ENCODE data around the gene MESD. TPM values are rescaled to one million over a fixed set of nuclear protein-coding genes. Genes with fewer than 3 reads are reported as not detected.

Gene MESD
- polyA plus RNA-seq, 1 of the 3 experiments (the other 2 are of a cell fraction) = 15.2 TPM

DNA sequence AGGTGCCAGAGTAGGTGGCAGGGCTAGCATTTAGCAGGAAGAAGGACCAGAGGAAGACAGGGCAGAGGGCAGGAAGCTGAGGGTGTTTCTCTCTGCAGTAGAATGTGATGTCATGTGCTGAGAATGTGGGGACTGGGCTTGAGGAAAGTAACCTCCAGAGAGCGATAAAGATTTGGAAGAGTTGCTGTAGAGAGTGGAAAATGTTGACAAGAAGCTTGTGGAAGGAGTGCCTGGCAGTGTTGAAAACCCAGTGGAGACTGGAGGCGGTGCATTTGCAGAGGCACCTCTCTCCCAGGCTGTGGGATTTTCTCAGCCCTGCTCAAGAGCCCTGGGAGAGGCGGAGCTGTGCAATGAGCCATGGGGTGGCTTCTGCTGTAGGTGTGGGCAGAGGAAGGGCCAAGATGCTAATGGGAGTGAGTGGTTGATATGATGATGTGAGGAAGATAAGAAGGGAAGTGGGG lies 54.8 kb downstream of the MESD start:
- TF ChIP-seq, protein P1, sequence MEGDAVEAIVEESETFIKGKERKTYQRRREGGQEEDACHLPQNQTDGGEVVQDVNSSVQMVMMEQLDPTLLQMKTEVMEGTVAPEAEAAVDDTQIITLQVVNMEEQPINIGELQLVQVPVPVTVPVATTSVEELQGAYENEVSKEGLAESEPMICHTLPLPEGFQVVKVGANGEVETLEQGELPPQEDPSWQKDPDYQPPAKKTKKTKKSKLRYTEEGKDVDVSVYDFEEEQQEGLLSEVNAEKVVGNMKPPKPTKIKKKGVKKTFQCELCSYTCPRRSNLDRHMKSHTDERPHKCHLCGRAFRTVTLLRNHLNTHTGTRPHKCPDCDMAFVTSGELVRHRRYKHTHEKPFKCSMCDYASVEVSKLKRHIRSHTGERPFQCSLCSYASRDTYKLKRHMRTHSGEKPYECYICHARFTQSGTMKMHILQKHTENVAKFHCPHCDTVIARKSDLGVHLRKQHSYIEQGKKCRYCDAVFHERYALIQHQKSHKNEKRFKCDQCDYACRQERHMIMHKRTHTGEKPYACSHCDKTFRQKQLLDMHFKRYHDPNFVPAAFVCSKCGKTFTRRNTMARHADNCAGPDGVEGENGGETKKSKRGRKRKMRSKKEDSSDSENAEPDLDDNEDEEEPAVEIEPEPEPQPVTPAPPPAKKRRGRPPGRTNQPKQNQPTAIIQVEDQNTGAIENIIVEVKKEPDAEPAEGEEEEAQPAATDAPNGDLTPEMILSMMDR (IDR thresholded peaks at IDR 0.05) = no peak
- TF ChIP-seq RCOR1 (IDR thresholded peaks at IDR 0.05; ENCODE audit: low read length) = no peak
- TF ChIP-seq GATA2 (CRISPR knock-in tag; IDR thresholded peaks at IDR 0.05) = no peak
- no peak for TF ChIP-seq JUND (IDR thresholded peaks at IDR 0.05)
- Histone ChIP-seq H3K79me2 (ENCODE audit: insufficient read depth) (no peaks in the 10 kb centered on the region), H3K9me3 (no peaks in the 10 kb centered on the region), H3F3A (replicated peaks; ENCODE audit: insufficient read depth) (no peaks in the 10 kb centered on the region), H3K4me1 (ENCODE audit: control insufficient read depth in 1 of 2, insufficient read depth in 2 of 2, low read depth in 1 of 2, low read length in 1 of 2) (peaks cover 0 to under 1% of the 10 kb centered on the region in 2 experiments; a peak in 1 of 4 replicates), H3K9me2 (no peaks in the 10 kb centered on the region), H3K27ac (ENCODE audit: low read depth in 2 of 2, low read length in 1 of 2) (no peak overlapping the region), H3K27me3 (ENCODE audit: insufficient read depth) (no peaks in the 10 kb centered on the region), H3K9ac (no peak overlapping the region), H3K4me3 (ENCODE audit: low read depth in 2 of 2, low read length in 1 of 2) (no peak overlapping the region), H3K36me3 (replicated peaks in 1 of 2; ENCODE audit: control insufficient read depth in 1 of 2, insufficient read depth in 2 of 2, low read length in 1 of 2) (peaks cover 0 to 39% of the 10 kb centered on the region in 2 experiments), H4K20me1 (ENCODE audit: insufficient read depth) (no peaks in the 10 kb centered on the region), H3K4me2 (no peak overlapping the region), H2AFZ (ENCODE audit: low read depth) (no peak overlapping the region)
- WGBS (ENCODE audit: low lambda C conversion rate) = 94% methylated on average over 3 of the region's 3 CpGs
- no peak for DNase-seq
- ChIA-PET CTCF (interaction anchor here (0.9 to 1.5 kb wide), 4 partner anchors 34 to 367 kb away, joined by 3 to 6 read pairs (median 4); partner anchors contain the start of gene CEMIP), POLR2A (interaction anchor here (0.6 to 0.7 kb wide), 2 partner anchors 103 to 1576 kb away, joined by 3 to 6 read pairs; no protein-coding TSS in a partner anchor)

DNA sequence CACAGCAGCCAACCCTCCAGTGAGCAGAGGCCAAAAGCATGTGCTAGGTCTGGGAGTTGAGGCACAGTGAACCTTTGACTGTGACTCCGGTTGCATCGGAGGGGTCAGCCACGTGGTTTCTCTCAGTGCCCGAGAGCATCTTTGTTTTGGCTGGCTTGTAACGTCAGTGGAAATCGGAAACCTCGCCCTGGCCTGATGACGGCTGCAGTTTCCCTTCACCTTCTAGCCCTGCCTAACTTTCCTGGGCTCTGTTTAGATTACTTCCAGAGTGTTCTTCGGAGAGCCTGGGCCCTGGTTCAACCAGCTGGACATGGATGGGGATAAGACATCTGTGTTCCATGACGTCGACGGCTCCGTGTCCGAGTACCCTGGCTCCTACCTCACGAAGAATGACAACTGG lies 56.6 kb downstream of the MESD start:
- Histone ChIP-seq H2AFZ (ENCODE audit: low read depth) (no peak overlapping the region), H3K9me2 (no peaks in the 10 kb centered on the region), H3K9ac (no peak overlapping the region), H3K27ac (ENCODE audit: low read depth in 2 of 2, low read length in 1 of 2) (no peak overlapping the region), H3K27me3 (ENCODE audit: insufficient read depth) (no peaks in the 10 kb centered on the region), H3K4me2 (no peak overlapping the region), H3K4me3 (ENCODE audit: low read depth in 2 of 2, low read length in 1 of 2) (no peak overlapping the region), H3K9me3 (no peaks in the 10 kb centered on the region), H3K4me1 (ENCODE audit: control insufficient read depth in 1 of 2, insufficient read depth in 2 of 2, low read depth in 1 of 2, low read length in 1 of 2) (peaks cover 0 to 3% of the 10 kb centered on the region in 2 experiments; a peak in 1 of 4 replicates), H3K79me2 (ENCODE audit: insufficient read depth) (no peaks in the 10 kb centered on the region), H3K36me3 (replicated peaks in 1 of 2; ENCODE audit: control insufficient read depth in 1 of 2, insufficient read depth in 2 of 2, low read length in 1 of 2) (peaks cover 0 to 34% of the 10 kb centered on the region in 2 experiments), H3F3A (replicated peaks; ENCODE audit: insufficient read depth) (no peaks in the 10 kb centered on the region), H4K20me1 (ENCODE audit: insufficient read depth) (no peaks in the 10 kb centered on the region)
- CTCF ChIA-PET = no interaction called here
- TF ChIP-seq, protein P2, sequence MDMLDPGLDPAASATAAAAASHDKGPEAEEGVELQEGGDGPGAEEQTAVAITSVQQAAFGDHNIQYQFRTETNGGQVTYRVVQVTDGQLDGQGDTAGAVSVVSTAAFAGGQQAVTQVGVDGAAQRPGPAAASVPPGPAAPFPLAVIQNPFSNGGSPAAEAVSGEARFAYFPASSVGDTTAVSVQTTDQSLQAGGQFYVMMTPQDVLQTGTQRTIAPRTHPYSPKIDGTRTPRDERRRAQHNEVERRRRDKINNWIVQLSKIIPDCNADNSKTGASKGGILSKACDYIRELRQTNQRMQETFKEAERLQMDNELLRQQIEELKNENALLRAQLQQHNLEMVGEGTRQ (IDR thresholded peaks at IDR 0.05; ENCODE audit: borderline replicate concordance, low read depth, low read length) = no peak
- TF ChIP-seq YY1 (IDR thresholded peaks at IDR 0.05; ENCODE audit: low read depth) = no peak
- no peak for DNase-seq
- POLR2A ChIA-PET = no interaction called here
- 94% methylated on average over 15 of the region's 15 CpGs for WGBS (ENCODE audit: low lambda C conversion rate)

DNA sequence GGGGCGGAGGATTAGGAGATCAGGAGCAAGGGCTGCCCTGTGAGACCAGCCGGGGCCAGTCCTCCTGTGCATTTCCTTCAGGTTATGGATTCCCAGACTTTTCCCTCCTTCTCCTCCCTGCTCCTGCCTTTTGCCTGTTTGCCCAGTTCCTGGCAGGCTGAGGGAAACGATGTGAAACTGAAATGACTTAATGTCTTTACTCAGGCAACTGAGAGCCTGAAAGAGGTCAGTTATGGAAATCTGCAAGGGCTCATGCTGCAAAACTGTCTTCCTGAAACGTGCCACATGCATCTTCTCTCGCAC lies 57.2 kb downstream of the MESD start:
- Histone ChIP-seq H3K9ac (no peak overlapping the region), H3K9me2 (no peaks in the 10 kb centered on the region), H3K4me1 (ENCODE audit: control insufficient read depth in 1 of 2, insufficient read depth in 2 of 2, low read depth in 1 of 2, low read length in 1 of 2) (peaks cover 0 to 3% of the 10 kb centered on the region in 2 experiments; a peak in 1 of 4 replicates), H3K27ac (ENCODE audit: low read depth in 2 of 2, low read length in 1 of 2) (no peak overlapping the region), H3K4me2 (no peak overlapping the region), H3K4me3 (ENCODE audit: low read depth in 2 of 2, low read length in 1 of 2) (no peak overlapping the region), H2AFZ (ENCODE audit: low read depth) (no peak overlapping the region), H3K36me3 (replicated peaks in 1 of 2; ENCODE audit: control insufficient read depth in 1 of 2, insufficient read depth in 2 of 2, low read length in 1 of 2) (peaks cover 0 to 29% of the 10 kb centered on the region in 2 experiments), H4K20me1 (ENCODE audit: insufficient read depth) (no peaks in the 10 kb centered on the region), H3F3A (replicated peaks; ENCODE audit: insufficient read depth) (no peaks in the 10 kb centered on the region), H3K9me3 (no peaks in the 10 kb centered on the region), H3K79me2 (ENCODE audit: insufficient read depth) (no peaks in the 10 kb centered on the region), H3K27me3 (ENCODE audit: insufficient read depth) (no peaks in the 10 kb centered on the region)
- 88% methylated on average over 5 of the region's 5 CpGs for WGBS (ENCODE audit: low lambda C conversion rate)
- TF ChIP-seq RAD21 (IDR thresholded peaks at IDR 0.05; ENCODE audit: low read length) = no peak
- TF ChIP-seq, protein P1 (IDR thresholded peaks at IDR 0.05) = no peak
- TF ChIP-seq SIN3A (IDR thresholded peaks at IDR 0.05; ENCODE audit: borderline replicate concordance, low read depth, low read length) = no peak
- TF ChIP-seq, protein P2 (IDR thresholded peaks at IDR 0.05; ENCODE audit: borderline replicate concordance, low read depth, low read length) = no peak
- no peak for TF ChIP-seq GATA2 (CRISPR knock-in tag; IDR thresholded peaks at IDR 0.05)
- TF ChIP-seq, protein P3, sequence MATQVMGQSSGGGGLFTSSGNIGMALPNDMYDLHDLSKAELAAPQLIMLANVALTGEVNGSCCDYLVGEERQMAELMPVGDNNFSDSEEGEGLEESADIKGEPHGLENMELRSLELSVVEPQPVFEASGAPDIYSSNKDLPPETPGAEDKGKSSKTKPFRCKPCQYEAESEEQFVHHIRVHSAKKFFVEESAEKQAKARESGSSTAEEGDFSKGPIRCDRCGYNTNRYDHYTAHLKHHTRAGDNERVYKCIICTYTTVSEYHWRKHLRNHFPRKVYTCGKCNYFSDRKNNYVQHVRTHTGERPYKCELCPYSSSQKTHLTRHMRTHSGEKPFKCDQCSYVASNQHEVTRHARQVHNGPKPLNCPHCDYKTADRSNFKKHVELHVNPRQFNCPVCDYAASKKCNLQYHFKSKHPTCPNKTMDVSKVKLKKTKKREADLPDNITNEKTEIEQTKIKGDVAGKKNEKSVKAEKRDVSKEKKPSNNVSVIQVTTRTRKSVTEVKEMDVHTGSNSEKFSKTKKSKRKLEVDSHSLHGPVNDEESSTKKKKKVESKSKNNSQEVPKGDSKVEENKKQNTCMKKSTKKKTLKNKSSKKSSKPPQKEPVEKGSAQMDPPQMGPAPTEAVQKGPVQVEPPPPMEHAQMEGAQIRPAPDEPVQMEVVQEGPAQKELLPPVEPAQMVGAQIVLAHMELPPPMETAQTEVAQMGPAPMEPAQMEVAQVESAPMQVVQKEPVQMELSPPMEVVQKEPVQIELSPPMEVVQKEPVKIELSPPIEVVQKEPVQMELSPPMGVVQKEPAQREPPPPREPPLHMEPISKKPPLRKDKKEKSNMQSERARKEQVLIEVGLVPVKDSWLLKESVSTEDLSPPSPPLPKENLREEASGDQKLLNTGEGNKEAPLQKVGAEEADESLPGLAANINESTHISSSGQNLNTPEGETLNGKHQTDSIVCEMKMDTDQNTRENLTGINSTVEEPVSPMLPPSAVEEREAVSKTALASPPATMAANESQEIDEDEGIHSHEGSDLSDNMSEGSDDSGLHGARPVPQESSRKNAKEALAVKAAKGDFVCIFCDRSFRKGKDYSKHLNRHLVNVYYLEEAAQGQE (IDR thresholded peaks at IDR 0.05; ENCODE audit: low read depth, low read length) = no peak
- CTCF ChIA-PET = no interaction called here
- POLR2A ChIA-PET = no interaction called here
- no peak for DNase-seq
